Activated CD8-positive, alpha-beta memory T cell treated with anti-CD3 and anti-CD28 coated beads, Interleukin-2, amount 10 ng/mL, durations not matched to agents 7 days and 5 days (primary cell): ENCODE data around the gene TTYH3. TPM values are rescaled to one million over a fixed set of nuclear protein-coding genes. Genes with fewer than 3 reads are reported as not detected.

Experiments used
- ATAC-seq: fragments of 150-1000 bp; cut with Tn5 transposase; one replicate; pipeline ENCODE4 v1.10.0; 2021; ENCODE audit warnings: moderate library complexity
- CTCF ChIA-PET: fragments of 350-600 bp; sonication (Branson Sonifier 250); formaldehyde crosslinking; loops from one replicate; lab custom pipeline; 2021; ENCODE audit warnings: antibody characterized with exemption; lab: Charles Lee
- DNase-seq: peaks from one replicate; pipeline ENCODE4 v3.0.0-alpha.2; 2020
- H3K27ac Mint-ChIP-seq: one replicate; pipeline ENCODE4 v1.8.0; 2021; ENCODE audit warnings: mild to moderate bottlenecking, mixed read lengths
- H3K27me3 Mint-ChIP-seq: one replicate; pipeline ENCODE4 v1.8.0; 2021; ENCODE audit warnings: mixed read lengths
- H3K36me3 Mint-ChIP-seq: one replicate; pipeline ENCODE4 v1.8.0; 2021; ENCODE audit warnings: mild to moderate bottlenecking, mixed read lengths
- H3K4me1 Mint-ChIP-seq: one replicate; pipeline ENCODE4 v1.8.0; 2021; ENCODE audit warnings: mixed read lengths
- H3K4me3 Mint-ChIP-seq: one replicate; pipeline ENCODE4 v1.8.0; 2021; ENCODE audit warnings: mild to moderate bottlenecking, moderate library complexity, mixed read lengths
- H3K9me3 Mint-ChIP-seq: one replicate; pipeline ENCODE4 v1.8.0; 2022; ENCODE audit warnings: low read depth, mixed read lengths
- total RNA-seq, 2 experiments: library from RNA; stranded (reverse); gene quantifications; one replicate each; pipeline ENCODE4 v1.2.3, GENCODE V29; 2021

The TTYH3 gene
- total RNA-seq, 2 experiments from 2014 or later = 19.9 to 31.7 TPM

DNA sequence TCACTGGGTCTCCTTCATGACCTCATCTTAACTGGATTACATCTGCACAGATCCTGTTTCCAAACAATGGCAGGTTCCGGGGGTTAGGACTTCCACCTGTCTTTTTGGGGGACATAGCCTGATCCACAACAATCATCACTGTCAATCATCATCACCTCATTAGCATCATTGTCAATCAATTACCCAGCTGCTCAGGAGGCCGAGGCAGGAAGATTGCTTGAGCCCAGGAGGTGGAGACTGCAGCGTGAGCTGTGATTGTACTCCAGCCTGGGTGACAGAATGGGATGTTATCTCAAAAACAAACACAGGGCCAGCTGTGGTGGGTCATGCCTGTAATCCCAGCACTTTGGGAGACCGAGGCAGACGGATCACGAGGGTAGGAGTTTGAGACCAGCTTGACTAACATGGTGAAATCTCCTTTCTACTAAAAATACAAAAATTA is 74.9 kb downstream of the TTYH3 start:
- no peaks in the 10 kb centered on the region for H3K9me3 Mint-ChIP-seq
- no peak for ATAC-seq
- H3K27me3 Mint-ChIP-seq = peaks cover 40% of the 10 kb centered on the region
- no peak overlapping the region for H3K4me3 Mint-ChIP-seq
- CTCF ChIA-PET = interaction anchor here (0.9 to 15.9 kb wide), 4 partner anchors 26 to 141 kb away, joined by 3 to 317 read pairs (median 22); no protein-coding TSS in a partner anchor
- no peak for DNase-seq
- H3K4me1 Mint-ChIP-seq = peaks cover 24% of the 10 kb centered on the region
- no peak overlapping the region for H3K27ac Mint-ChIP-seq
- H3K36me3 Mint-ChIP-seq = no peaks in the 10 kb centered on the region

GRCh38 chr7:2707481-2707880 is 75.7 kb downstream of the TTYH3 start:
- ATAC-seq = no peak
- H3K36me3 Mint-ChIP-seq = no peaks in the 10 kb centered on the region
- peaks cover 26% of the 10 kb centered on the region for H3K4me1 Mint-ChIP-seq
- DNase-seq = no peak
- H3K4me3 Mint-ChIP-seq = no peak overlapping the region
- peaks cover 33% of the 10 kb centered on the region for H3K27me3 Mint-ChIP-seq
- no peak overlapping the region for H3K27ac Mint-ChIP-seq
- CTCF ChIA-PET = interaction anchor here (0.9 to 15.9 kb wide), 4 partner anchors 13 to 62 kb away, joined by 3 to 317 read pairs (median 59); no protein-coding TSS in a partner anchor
- no peaks in the 10 kb centered on the region for H3K9me3 Mint-ChIP-seq

DNA sequence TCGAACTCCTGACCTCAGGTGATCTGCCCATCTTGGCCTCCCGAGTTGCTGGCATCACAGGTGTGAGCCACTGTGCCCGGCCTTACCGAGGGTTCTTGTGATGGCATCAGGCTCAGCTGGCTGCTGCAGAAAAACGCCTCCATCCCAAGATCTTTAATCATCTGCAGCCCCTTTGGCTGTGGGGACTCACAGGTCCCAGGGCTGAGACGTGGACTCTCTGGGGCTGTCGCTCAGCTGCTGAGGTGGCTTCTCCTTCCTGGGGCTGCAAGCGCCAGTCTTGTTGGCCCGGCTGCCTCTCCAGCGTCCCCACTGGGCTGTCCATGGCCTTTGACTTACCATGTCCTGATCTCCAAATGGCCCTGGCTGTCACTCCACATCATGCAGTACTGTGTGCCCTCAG is 76.3 kb downstream of the TTYH3 start:
- CTCF ChIA-PET = interaction anchor here (4.1 to 15.9 kb wide), 5 partner anchors 9 to 39 kb away, joined by 41 to 317 read pairs (median 77); partner anchors contain the start of gene AMZ1
- Mint-ChIP-seq H3K36me3 (no peaks in the 10 kb centered on the region), H3K27ac (no peak overlapping the region), H3K4me3 (no peak overlapping the region), H3K9me3 (no peaks in the 10 kb centered on the region), H3K4me1 (peaks cover 26% of the 10 kb centered on the region), H3K27me3 (peaks cover 30% of the 10 kb centered on the region)
- ATAC-seq = no peak
- DNase-seq = no peak

DNA sequence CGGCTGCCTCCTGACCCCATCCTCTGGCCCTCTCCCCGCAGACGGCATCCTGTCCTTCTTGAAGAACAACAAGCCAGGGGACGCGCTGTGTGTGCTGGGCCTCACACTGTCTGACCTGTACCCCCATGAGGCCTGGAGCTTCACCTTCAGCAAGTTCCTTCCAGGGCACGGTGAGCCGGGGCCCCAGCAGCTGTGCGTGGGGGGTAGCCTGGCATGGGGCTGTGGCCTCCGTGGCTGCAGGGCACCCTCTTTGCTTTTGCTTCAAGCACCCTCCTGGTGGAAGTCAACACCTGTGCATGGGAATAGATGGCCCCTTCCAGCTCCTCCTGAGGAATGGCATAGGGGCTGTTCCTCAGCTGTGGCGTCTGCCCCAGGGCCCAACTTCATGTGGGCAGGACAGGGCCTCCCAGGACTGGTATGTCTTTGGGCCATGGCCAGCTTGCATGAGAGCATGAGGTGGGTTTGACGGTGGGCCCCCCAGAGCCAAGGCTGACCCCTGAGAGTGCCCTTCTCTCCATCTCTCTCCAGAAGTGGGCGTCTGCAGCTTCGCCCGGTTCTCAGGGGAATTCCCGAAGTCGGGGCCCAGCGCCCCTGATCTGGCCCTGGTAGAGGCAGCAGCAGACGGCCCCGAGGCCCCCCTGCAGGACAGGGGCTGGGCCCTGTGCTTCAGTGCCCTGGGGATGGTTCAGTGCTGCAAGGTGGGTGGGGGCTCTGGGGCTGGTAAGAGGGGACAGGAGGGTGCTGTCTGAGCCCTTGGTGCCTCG is 76.9 kb downstream of the TTYH3 start:
- DNase-seq (no peak), ATAC-seq (no peak)
- Mint-ChIP-seq H3K27ac (no peak overlapping the region), H3K4me3 (no peak overlapping the region), H3K27me3 (peaks cover 27% of the 10 kb centered on the region), H3K36me3 (no peaks in the 10 kb centered on the region), H3K9me3 (no peaks in the 10 kb centered on the region), H3K4me1 (peaks cover 28% of the 10 kb centered on the region)
- CTCF ChIA-PET = interaction anchor here (0.8 to 15.9 kb wide), 25 partner anchors 10 to 257 kb away, joined by 3 to 317 read pairs (median 8); partner anchors contain the start of genes AMZ1 and BRAT1

- Mint-ChIP-seq H3K27me3 (peaks cover 33% of the 10 kb centered on the region), H3K4me1 (peaks cover 36% of the 10 kb centered on the region), H3K4me3 (peak overlapping the region; percentile 74), H3K27ac (peak overlapping the region; percentile 81), H3K36me3 (no peaks in the 10 kb centered on the region), H3K9me3 (no peaks in the 10 kb centered on the region)
- ATAC-seq (peak; percentile 88), DNase-seq (peak; percentile 91)
- CTCF ChIA-PET = interaction anchor here (0.7 to 15.9 kb wide), 50 partner anchors 8 to 770 kb away, joined by 3 to 317 read pairs (median 5); partner anchors contain the start of genes AMZ1, BRAT1 and TTYH3
Measured at GRCh38 chr7:2709553-2710285, 77.9 kb downstream of the TTYH3 start.

GRCh38 chr7:2710286-2710655 is 78.5 kb downstream of the TTYH3 start:
- Mint-ChIP-seq H3K4me3 (peak overlapping the region; percentile 74), H3K27me3 (peaks cover 31% of the 10 kb centered on the region), H3K4me1 (peaks cover 42% of the 10 kb centered on the region), H3K27ac (peak overlapping the region; percentile 81), H3K36me3 (no peaks in the 10 kb centered on the region), H3K9me3 (no peaks in the 10 kb centered on the region)
- CTCF ChIA-PET = interaction anchor here (0.7 to 15.9 kb wide), 48 partner anchors 8 to 771 kb away, joined by 3 to 317 read pairs (median 6); partner anchors contain the start of genes AMZ1, BRAT1 and TTYH3
- peak; percentile 83 for DNase-seq
- peak; percentile 54 for ATAC-seq

- Mint-ChIP-seq H3K27me3 (peaks cover 29% of the 10 kb centered on the region), H3K27ac (peak overlapping the region; percentile 81), H3K36me3 (no peaks in the 10 kb centered on the region), H3K9me3 (no peaks in the 10 kb centered on the region), H3K4me3 (peak overlapping the region; percentile 74), H3K4me1 (peaks cover 49% of the 10 kb centered on the region)
- ATAC-seq (peak; percentile 43), DNase-seq (peak; percentile 87)
- CTCF ChIA-PET = interaction anchor here (1.0 to 15.9 kb wide), 26 partner anchors 9 to 772 kb away, joined by 3 to 317 read pairs (median 7); partner anchors contain the start of gene AMZ1
Measured at GRCh38 chr7:2710901-2711551, 79.2 kb downstream of the TTYH3 start.

GRCh38 chr7:2711895-2712675 is 80.3 kb downstream of the TTYH3 start:
- CTCF ChIA-PET = interaction anchor here (1.3 to 15.9 kb wide), 11 partner anchors 9 to 185 kb away, joined by 3 to 317 read pairs (median 41); partner anchors contain the start of gene AMZ1

DNA sequence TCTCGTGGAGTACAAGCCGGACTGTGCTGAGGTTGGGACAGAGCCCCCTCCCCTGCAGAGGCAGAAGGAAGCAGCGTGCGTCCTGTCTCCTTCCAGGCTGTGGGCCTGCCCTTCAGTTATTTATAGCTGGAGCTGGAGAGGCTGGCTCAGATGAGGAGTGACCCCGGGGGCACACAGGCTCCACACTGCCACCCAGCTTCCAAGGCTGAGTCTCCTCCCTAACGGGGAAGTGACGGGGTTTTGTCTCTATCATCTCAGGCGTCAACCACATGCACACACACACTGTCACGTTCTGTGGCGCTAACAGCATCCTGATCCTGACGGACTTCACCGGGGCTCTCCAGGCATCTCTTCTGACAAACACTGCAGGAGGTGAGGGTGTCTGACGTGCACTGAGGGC is 81.6 kb downstream of the TTYH3 start:
- ATAC-seq = no peak
- no peak for DNase-seq
- H3K4me1 Mint-ChIP-seq = peaks cover 65% of the 10 kb centered on the region

More at GRCh38 chr7:2711895-2712675, 80.3 kb downstream of the TTYH3 start:
- H3K4me1 Mint-ChIP-seq = peaks cover 58% of the 10 kb centered on the region
- no peak overlapping the region for H3K27ac Mint-ChIP-seq
- peaks cover 24% of the 10 kb centered on the region for H3K27me3 Mint-ChIP-seq
- ATAC-seq (no peak), DNase-seq (no peak)
- H3K9me3 Mint-ChIP-seq = no peaks in the 10 kb centered on the region
- peaks cover 2% of the 10 kb centered on the region for H3K36me3 Mint-ChIP-seq
- no peak overlapping the region for H3K4me3 Mint-ChIP-seq

GRCh38 chr7:2713978-2714377 is 82.2 kb downstream of the TTYH3 start:
- Mint-ChIP-seq H3K27ac (no peak overlapping the region), H3K9me3 (no peaks in the 10 kb centered on the region), H3K36me3 (peaks cover 2% of the 10 kb centered on the region), H3K4me3 (no peak overlapping the region), H3K4me1 (peaks cover 70% of the 10 kb centered on the region), H3K27me3 (peaks cover 14% of the 10 kb centered on the region)
- CTCF ChIA-PET = interaction anchor here (0.8 to 15.9 kb wide), 6 partner anchors 16 to 151 kb away, joined by 3 to 317 read pairs (median 8); no protein-coding TSS in a partner anchor
- no peak for ATAC-seq
- no peak for DNase-seq

More for the DNA sequence above, 81.6 kb downstream of the TTYH3 start:
- no peak overlapping the region for H3K27ac Mint-ChIP-seq
- CTCF ChIA-PET = interaction anchor here (0.8 to 15.9 kb wide), 5 partner anchors 15 to 151 kb away, joined by 3 to 317 read pairs (median 9); no protein-coding TSS in a partner anchor
- no peak overlapping the region for H3K4me3 Mint-ChIP-seq
- peaks cover 2% of the 10 kb centered on the region for H3K36me3 Mint-ChIP-seq
- H3K9me3 Mint-ChIP-seq = no peaks in the 10 kb centered on the region
- peaks cover 14% of the 10 kb centered on the region for H3K27me3 Mint-ChIP-seq
